ENCODE data around the gene HMGN1. TPM values are rescaled to one million over a fixed set of nuclear protein-coding genes. Genes with fewer than 3 reads are reported as not detected.
A peak's percentile ranks its signal among the peaks of the same experiment; 100 is the strongest.
"Not testable (repeated sequence)": the region's sequence is repeated elsewhere in the genome, so short reads cannot be mapped to it uniquely, and the experiment has no call there.

Gene HMGN1
- 100 to 1,000 TPM; 250 to 383 (median 306) TPM for polyA plus RNA-seq (ENCODE audit: insufficient read length in 10 of 10)
- long read RNA-seq, donor 1, transcript HMGN1-204 (6 exons, 1,383 nt) = major isoform, 58 of 60 reads
- long read RNA-seq, donor 1, partial matches to known transcripts = 0 of 60 reads
- long read RNA-seq, donor 1, other reads (novel, unspliced or antisense) = 0 of 60 reads
- long read RNA-seq, donor 2, transcript HMGN1-204 (6 exons, 1,383 nt) = major isoform, 33 of 39 reads
- long read RNA-seq, donor 2, partial matches to known transcripts = 5 of 39 reads
- long read RNA-seq, donor 2, other reads (novel, unspliced or antisense) = 0 of 39 reads
- long read RNA-seq, donor 3 = 0 reads
- long read RNA-seq, donor 4, transcript HMGN1-204 (6 exons, 1,383 nt) = major isoform, 39 of 53 reads
- long read RNA-seq, donor 4, partial matches to known transcripts = 8 of 53 reads
- long read RNA-seq, donor 4, other reads (novel, unspliced or antisense) = 5 of 53 reads
- long read RNA-seq, donor 5, transcript HMGN1-204 (6 exons, 1,383 nt) = major isoform, 62 of 92 reads
- long read RNA-seq, donor 5, partial matches to known transcripts = 12 of 92 reads
- long read RNA-seq, donor 5, other reads (novel, unspliced or antisense) = 12 of 92 reads
- long read RNA-seq, donor 6, transcript HMGN1-204 (6 exons, 1,383 nt) = major isoform, 57 of 74 reads
- long read RNA-seq, donor 6, partial matches to known transcripts = 5 of 74 reads
- long read RNA-seq, donor 6, other reads (novel, unspliced or antisense) = 10 of 74 reads
- long read RNA-seq, donor 7, transcript HMGN1-204 (6 exons, 1,383 nt) = major isoform, 45 of 55 reads
- long read RNA-seq, donor 7, partial matches to known transcripts = 6 of 55 reads
- long read RNA-seq, donor 7, other reads (novel, unspliced or antisense) = 0 of 55 reads
- long read RNA-seq, donor 8, full-length matches to known transcripts = 48 of 67 reads
- long read RNA-seq, donor 8, partial matches to known transcripts = 14 of 67 reads
- long read RNA-seq, donor 8, other reads (novel, unspliced or antisense) = 5 of 67 reads
- long read RNA-seq, donor 9, transcript HMGN1-204 (6 exons, 1,383 nt) = major isoform, 7 of 7 reads
- long read RNA-seq, donor 9, partial matches to known transcripts = 0 of 7 reads
- long read RNA-seq, donor 9, other reads (novel, unspliced or antisense) = 0 of 7 reads

- DNase-seq = peak; percentile 92 to 96 (median 93)
These were observed at the start of gene HMGN1 for GRCh38 chr21:39348355-39349210. TSS of gene HMGN1 (minus strand) at chr21:39349088. CDS start at chr21:39348917, 171 bp downstream.

GRCh38 chr21:39397646-39398385 lies 48.9 kb upstream of the HMGN1 start:
- DNase-seq = no peak

- DNase-seq = no peak
These were observed 44.1 kb upstream of the HMGN1 start for GRCh38 chr21:39392981-39393380.

GRCh38 chr21:39390212-39390765 lies 41.4 kb upstream of the HMGN1 start:
- no peak for DNase-seq

- DNase-seq = no peak
These were observed 39.9 kb upstream of the HMGN1 start for GRCh38 chr21:39388811-39389155.

- DNase-seq = peak; percentile 75 to 92 (median 88)
These were observed 39.3 kb upstream of the HMGN1 start for GRCh38 chr21:39388038-39388810.

- DNase-seq = peak; percentile 87 to 93 (median 91)
These were observed 38.7 kb upstream of the HMGN1 start for GRCh38 chr21:39387461-39388037.

- DNase-seq = no peak
These were observed 38.0 kb upstream of the HMGN1 start for GRCh38 chr21:39386899-39387298.

- DNase-seq = peak in 1 of 3 donors; percentile 14
These were observed 37.3 kb upstream of the HMGN1 start for GRCh38 chr21:39386194-39386593.

- peak; percentile 80 to 91 (median 85) for DNase-seq
These were observed 36.6 kb upstream of the HMGN1 start for GRCh38 chr21:39385299-39386145.

- no peak for DNase-seq
These were observed 35.9 kb upstream of the HMGN1 start for GRCh38 chr21:39384674-39385298.

GRCh38 chr21:39382096-39382495 lies 33.2 kb upstream of the HMGN1 start:
- DNase-seq = not testable (repeated sequence)

GRCh38 chr21:39381009-39381408 lies 32.1 kb upstream of the HMGN1 start:
- peak in 1 of 3 donors; percentile 31 for DNase-seq

- DNase-seq = peak; percentile 94 to 98 (median 96)
These were observed 31.4 kb upstream of the HMGN1 start for GRCh38 chr21:39379986-39380891.

- no peak for DNase-seq
These were observed 28.7 kb upstream of the HMGN1 start for GRCh38 chr21:39377444-39378050.

GRCh38 chr21:39375446-39375845 lies 26.6 kb upstream of the HMGN1 start:
- DNase-seq = no peak

All from muscle of back (tissue), 13 donors.